HepG2 (cell line): Measurements from ENCODE around the gene DEPDC5. TPM values are rescaled to one million over a fixed set of nuclear protein-coding genes. Genes with fewer than 3 reads are reported as not detected.

Experiments
- ATAC-seq: fragments of 200-7000 bp; cut with Tn5 transposase; 3 replicates; pipeline ENCODE4 v1.9.1; 2020; ENCODE audit warnings: mild to moderate bottlenecking, moderate library complexity
- BruUV-seq: library from RNA; stranded (reverse); fragments of 400-500 nt; replicated peaks from 2 replicates; lab custom pipeline; 2021; lab: Mats Ljungman, UMichigan
- CTCF ChIA-PET: fragments of 300-600 bp; formaldehyde crosslinking; extraction: SDS; loops from one replicate; lab custom pipeline; 2021; ENCODE audit warnings: low total read pairs, inconsistent platforms, low intra/inter-chr PET ratio; lab: Yijun Ruan, JAX
- POLR2A ChIA-PET: fragments of 350-600 bp; sonication (Branson Sonifier 250); formaldehyde crosslinking; loops from one replicate; lab custom pipeline; 2020; ENCODE audit warnings: antibody characterized with exemption, inconsistent platforms; lab: Yijun Ruan, JAX
- DNase-seq: peaks from one replicate; pipeline ENCODE4 v3.0.0-alpha.2; 2015; ENCODE audit warnings: low spot score
- FAIRE-seq: peaks from 3 replicates; lab custom pipeline; 2011; peaks lifted over from hg19 to GRCh38; lab: Jason Lieb, UNC
- H2AFZ ChIP-seq: one replicate; pipeline ENCODE4 v1.6.1; 2011; ENCODE audit warnings: low read length, inconsistent platforms
- H3K27ac ChIP-seq: fragments of 300-600 bp; 3 replicates; pipeline ENCODE4 v1.8.0; 2011; ENCODE audit warnings: mixed run types, mild to moderate bottlenecking, mixed read lengths, low read length, inconsistent platforms; ENCODE audit not compliant: insufficient read depth; ENCODE audit errors: extremely low read length
- H3K27me3 ChIP-seq, 2 experiments: fragments of 200-600 bp in 1 of 2; 2 replicates in 1 of 2; 3 replicates in 1 of 2; pipeline versions ENCODE4 v1.6.0 to v1.8.0; 2011; ENCODE audit warnings: low read length in 2 of 2, mild to moderate bottlenecking in 2 of 2, moderate library complexity in 2 of 2, inconsistent platforms in 1 of 2; ENCODE audit not compliant: insufficient read depth in 2 of 2, control insufficient read depth in 1 of 2
- H3K36me3 ChIP-seq, 2 experiments: fragments of 200-600 bp in 1 of 2; replicated peaks in 1 of 2; 2 replicates in 1 of 2; 3 replicates in 1 of 2; pipeline versions ENCODE4 v1.5.1 to v1.8.0; 2011; ENCODE audit warnings: low read length in 2 of 2, inconsistent platforms in 1 of 2; ENCODE audit not compliant: insufficient read depth in 2 of 2, control insufficient read depth in 1 of 2
- H3K4me1 ChIP-seq: 2 replicates; pipeline ENCODE4 v1.5.1; 2012; ENCODE audit warnings: low read length, inconsistent platforms; ENCODE audit not compliant: insufficient read depth
- H3K4me2 ChIP-seq: 2 replicates; pipeline ENCODE4 v1.6.0; 2011; ENCODE audit warnings: low read depth, low read length, inconsistent platforms
- H3K4me3 ChIP-seq, 3 experiments: fragments of 200-600 bp in 1 of 3; sonication (generic), shearing (Covaris generic) in 1 of 3; replicated peaks in 1 of 3; 2 replicates each; pipeline ENCODE4 v1.5.1; 2011 to 2016; ENCODE audit warnings: low read length in 3 of 3, inconsistent platforms in 2 of 3, low read depth in 2 of 3, mild to moderate bottlenecking in 2 of 3, control low read depth in 1 of 3, mixed read lengths in 1 of 3; ENCODE audit not compliant: insufficient read depth in 1 of 3
- H3K79me2 ChIP-seq: one replicate; pipeline ENCODE4 v1.6.1; 2011; ENCODE audit warnings: low read length, inconsistent platforms; ENCODE audit not compliant: insufficient read depth
- H3K9ac ChIP-seq: 2 replicates; pipeline ENCODE4 v1.6.0; 2011; ENCODE audit warnings: mild to moderate bottlenecking, low read depth, low read length, inconsistent platforms; ENCODE audit not compliant: insufficient read depth
- H3K9me3 ChIP-seq: 2 replicates; pipeline ENCODE4 v1.5.1; 2012; ENCODE audit warnings: mild to moderate bottlenecking, low read length
- H4K20me1 ChIP-seq: 2 replicates; pipeline ENCODE4 v1.6.0; 2011; ENCODE audit warnings: inconsistent platforms, mild to moderate bottlenecking, low read length, moderate library complexity; ENCODE audit not compliant: insufficient read depth
- ATF7 ChIP-seq, 2 experiments: fragments of 450-650 bp in 1 of 2; sonication (generic) in 1 of 2; formaldehyde crosslinking in 1 of 2; IDR thresholded peaks; 2 replicates each; pipeline versions ENCODE4 v1.4.0 to v1.6.1; 2016 to 2020; ENCODE audit warnings: antibody characterized with exemption in 1 of 2, mild to moderate bottlenecking in 1 of 2, missing genetic modification reagents in 1 of 2
- FOSL2 ChIP-seq: sonication (generic); formaldehyde crosslinking; IDR thresholded peaks from 2 replicates; pipeline ENCODE4 v1.4.0; 2020; ENCODE audit warnings: missing genetic modification reagents
- PAF1 ChIP-seq: IDR thresholded peaks from 2 replicates; pipeline ENCODE4 v1.6.1; 2016; ENCODE audit warnings: missing genetic modification reagents, missing compliant biosample characterization
- SNAPC4 ChIP-seq: sonication (generic); formaldehyde crosslinking; IDR thresholded peaks from 2 replicates; pipeline ENCODE4 v1.4.0; 2020; ENCODE audit warnings: mild to moderate bottlenecking, missing genetic modification reagents
- ZC3H4 ChIP-seq: sonication (generic); formaldehyde crosslinking; IDR thresholded peaks from 2 replicates; pipeline ENCODE4 v1.4.0; 2020; ENCODE audit warnings: missing genetic modification reagents, borderline replicate concordance
- ZSCAN21 ChIP-seq: sonication (generic); formaldehyde crosslinking; IDR thresholded peaks from 2 replicates; pipeline ENCODE4 v1.8.0; 2022; ENCODE audit warnings: mild to moderate bottlenecking, missing genetic modification reagents, moderate library complexity, borderline replicate concordance
- WGBS: methylation state at CpG from one replicate; pipeline ENCODE4 v1.1.6; 2017; ENCODE audit warnings: low lambda C conversion rate; 5-methylcytosine and 5-hydroxymethylcytosine counted together
- in situ Hi-C: cut with HindIII; loops from 2 replicates; pipeline ENCODE4 v1.10.0; 2017; ENCODE audit warnings: low pct_unique_long_range_greater_than_20kb; ENCODE audit not compliant: extremely low pct_ligation_motif_present
- intact Hi-C: fragments of 100-400 bp; cut with micrococcal nuclease; formaldehyde crosslinking; loops from one replicate; pipeline ENCODE4 v1.10.0; 2022; ENCODE audit not compliant: unreplicated experiment
- polyA plus RNA-seq, 8 experiments: library from polyadenylated mRNA; depleted of rRNA in 3 of 8; stranded (reverse) in 7 of 8; unstranded in 1 of 8; fragments of >200 nt; fragmentation: Illumina TruSeq in 4 of 8; extraction: Trizol in 4 of 8; gene quantifications; 2 replicates each; pipeline versions ENCODE4 v1.2.1 to v1.2.3, GENCODE V29; 2011 to 2016; ENCODE audit warnings: low read depth in 4 of 8, missing spikeins in 1 of 8, mixed read lengths in 1 of 8; ENCODE audit not compliant: insufficient read depth in 1 of 8
- total RNA-seq, 5 experiments: library from RNA; depleted of rRNA; stranded (reverse); fragments of >200 nt; fragmentation: Illumina TruSeq; extraction: Trizol; gene quantifications; 2 replicates each; pipeline ENCODE4 v1.2.3, GENCODE V29; 2016; ENCODE audit warnings: low read depth in 1 of 5

Gene DEPDC5
- total and polyA plus RNA-seq, 2 of the 13 experiments (the other 11 are each of a cell fraction or from before 2014, with no cell fraction given): 9.8 to 12.4 TPM

- ChIA-PET CTCF (no interaction called here), POLR2A (interaction anchor here (0.9 to 3.9 kb wide), 12 partner anchors 13 to 197 kb away, joined by 3 to 26 read pairs (median 5); partner anchors contain the start of gene PISD)
- intact Hi-C loops (loop anchor here (5.0 kb wide), 1 partner anchor 90 kb away; the partner anchor contains the start of gene PISD), in situ Hi-C loops (loop anchor here (10.0 kb wide), 1 partner anchor 193 kb away; the partner anchor contains the start of gene YWHAH)
- Histone ChIP-seq H2AFZ (peak overlapping the region; percentile 23), H3K4me2 (peak overlapping the region; percentile 93), H3K27ac (peak overlapping the region; percentile 97), H3K4me3 (peak overlapping the region; percentile 31 to 93 (median 76)), H3K27me3 (peaks cover 0 to 6% of the 10 kb centered on the region in 2 experiments; a peak in 1 of 5 replicates), H3K9ac (peak overlapping the region; percentile 89), H3K36me3 (no peaks in the 10 kb centered on the region), H3K4me1 (peaks cover 48% of the 10 kb centered on the region), H3K79me2 (peaks cover 28% of the 10 kb centered on the region), H3K9me3 (no peaks in the 10 kb centered on the region), H4K20me1 (no peaks in the 10 kb centered on the region)
- WGBS: 46% methylated on average over 7 of the region's 7 CpGs
- TF ChIP-seq ZC3H4 (0 out of 2 replicates have a peak, but pooled peaks have one; percentile 0), ATF7 (IDR thresholded peaks at IDR 0.05) (0 out of 2 replicates have a peak, but pooled peaks have one; percentile 19), ATF7 (CRISPR knock-in tag; IDR thresholded peaks at IDR 0.05) (no peak), ZSCAN21 (CRISPR knock-in tag) (no peak), PAF1 (no peak), FOSL2 (no peak), SNAPC4 (peak; percentile 43; the same call in 1 of the 2 replicates)
- DNase-seq: no peak
- no TSS peak for BruUV-seq
- no peak for FAIRE-seq
- ATAC-seq: no peak
Observed at GRCh38 chr22:31752096-31752847, 1.5 kb upstream of the DEPDC5 start.
